D341Med (cell line): ENCODE measurements around the gene KLK15.

ENCODE experiments used
- DNase-seq: peaks from one replicate; pipeline ENCODE4 v3.0.0; 2012; ENCODE audit warnings: low spot score

KLK15 gene

GRCh38 chr19:50833117-50833801 is at the start of gene KLK15:
TSS of gene KLK15 (minus strand) at chr19:50833574. CDS start at chr19:50831492, 2,082 bp downstream.
- DNase-seq = no peak

GRCh38 chr19:50882188-50882587 is 48.8 kb upstream of the KLK15 start:
- DNase-seq = no peak

DNA sequence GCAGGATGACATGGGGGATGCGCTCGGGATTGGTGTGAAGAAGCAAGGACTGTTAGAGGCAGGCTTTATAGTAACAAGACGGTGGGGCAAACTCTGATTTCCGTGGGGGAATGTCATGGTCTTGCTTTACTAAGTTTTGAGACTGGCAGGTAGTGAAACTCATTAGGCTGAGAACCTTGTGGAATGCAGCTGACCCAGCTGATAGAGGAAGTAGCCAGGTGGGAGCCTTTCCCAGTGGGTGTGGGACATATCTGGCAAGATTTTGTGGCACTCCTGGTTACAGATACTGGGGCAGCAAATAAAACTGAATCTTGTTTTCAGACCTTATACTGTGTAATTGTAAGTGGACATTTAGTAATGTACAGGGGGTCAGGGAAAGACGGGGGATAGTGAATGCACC is 46.9 kb upstream of the KLK15 start:
- no peak for DNase-seq

DNA sequence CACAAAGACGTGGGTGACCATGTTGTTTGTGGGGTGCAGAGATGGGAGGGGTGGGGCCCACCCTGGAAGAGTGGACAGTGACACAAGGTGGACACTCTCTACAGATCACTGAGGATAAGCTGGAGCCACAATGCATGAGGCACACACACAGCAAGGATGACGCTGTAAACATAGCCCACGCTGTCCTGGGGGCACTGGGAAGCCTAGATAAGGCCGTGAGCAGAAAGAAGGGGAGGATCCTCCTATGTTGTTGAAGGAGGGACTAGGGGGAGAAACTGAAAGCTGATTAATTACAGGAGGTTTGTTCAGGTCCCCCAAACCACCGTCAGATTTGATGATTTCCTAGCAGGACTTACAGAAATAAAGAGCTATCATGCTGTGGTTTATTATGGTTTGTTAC is 45.5 kb upstream of the KLK15 start:
- DNase-seq = no peak

DNA sequence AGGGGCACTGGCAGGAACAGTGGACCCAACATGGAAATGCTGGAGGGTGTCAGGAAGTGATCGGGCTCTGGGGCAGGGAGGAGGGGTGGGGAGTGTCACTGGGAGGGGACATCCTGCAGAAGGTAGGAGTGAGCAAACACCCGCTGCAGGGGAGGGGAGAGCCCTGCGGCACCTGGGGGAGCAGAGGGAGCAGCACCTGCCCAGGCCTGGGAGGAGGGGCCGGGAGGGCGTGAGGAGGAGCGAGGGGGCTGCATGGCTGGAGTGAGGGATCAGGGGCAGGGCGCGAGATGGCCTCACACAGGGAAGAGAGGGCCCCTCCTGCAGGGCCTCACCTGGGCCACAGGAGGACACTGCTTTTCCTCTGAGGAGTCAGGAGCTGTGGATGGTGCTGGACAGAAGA is 44.0 kb upstream of the KLK15 start:
- no peak for DNase-seq

- DNase-seq = no peak
Measured at GRCh38 chr19:50876456-50876855, 43.1 kb upstream of the KLK15 start.

- DNase-seq = no peak
Measured at GRCh38 chr19:50875795-50876422, 42.5 kb upstream of the KLK15 start.

DNA sequence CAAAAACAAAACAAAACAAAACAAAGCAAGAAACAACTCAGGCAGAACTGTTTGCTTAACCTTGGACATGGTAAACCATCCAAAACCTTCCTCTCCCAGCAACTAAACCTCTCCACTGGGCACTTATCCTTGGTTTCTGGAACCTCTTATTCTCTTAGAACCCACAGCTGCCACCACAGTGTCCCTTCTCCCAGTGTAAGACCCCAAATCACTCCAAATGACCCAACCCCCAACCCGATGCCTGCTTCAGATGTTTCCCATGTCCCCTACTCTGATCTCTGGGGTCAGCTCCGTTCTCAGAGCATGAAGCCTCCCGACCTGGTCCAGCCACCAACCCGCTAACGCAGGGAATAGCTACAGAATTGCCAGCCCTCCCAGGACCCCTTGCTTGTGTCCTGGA is 40.8 kb upstream of the KLK15 start:
- no peak for DNase-seq

GRCh38 chr19:50873056-50873455 is 39.7 kb upstream of the KLK15 start, which contains the start of gene KLK2:
TSS of gene KLK2 (plus strand) at chr19:50873439. CDS start at chr19:50873474, 35 bp downstream.
- no peak for DNase-seq

- DNase-seq = no peak
Measured at GRCh38 chr19:50870417-50871089, 37.2 kb upstream of the KLK15 start.

- DNase-seq = no peak
Measured at GRCh38 chr19:50869479-50869878, 36.1 kb upstream of the KLK15 start.

DNA sequence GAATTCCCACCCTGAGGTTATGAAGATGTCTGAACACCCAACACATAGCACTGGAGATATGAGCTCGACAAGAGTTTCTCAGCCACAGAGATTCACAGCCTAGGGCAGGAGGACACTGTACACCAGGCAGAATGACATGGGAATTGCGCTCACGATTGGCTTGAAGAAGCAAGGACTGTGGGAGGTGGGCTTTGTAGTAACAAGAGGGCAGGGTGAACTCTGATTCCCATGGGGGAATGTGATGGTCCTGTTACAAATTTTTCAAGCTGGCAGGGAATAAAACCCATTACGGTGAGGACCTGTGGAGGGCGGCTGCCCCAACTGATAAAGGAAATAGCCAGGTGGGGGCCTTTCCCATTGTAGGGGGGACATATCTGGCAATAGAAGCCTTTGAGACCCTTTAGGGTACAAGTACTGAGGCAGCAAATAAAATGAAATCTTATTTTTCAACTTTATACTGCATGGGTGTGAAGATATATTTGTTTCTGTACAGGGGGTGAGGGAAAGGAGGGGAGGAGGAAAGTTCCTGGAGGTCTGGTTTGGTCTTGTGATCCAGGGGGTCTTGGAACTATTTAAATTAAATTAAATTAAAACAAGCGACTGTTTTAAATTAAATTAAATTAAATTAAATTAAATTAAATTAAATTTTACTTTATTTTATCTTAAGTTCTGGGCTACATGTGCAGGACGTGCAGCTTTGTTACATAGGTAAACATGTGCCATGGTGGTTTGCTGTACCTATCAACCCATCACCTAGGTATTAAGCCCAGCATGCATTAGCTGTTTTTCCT is 28.3 kb upstream of the KLK15 start:
- no peak for DNase-seq

DNA sequence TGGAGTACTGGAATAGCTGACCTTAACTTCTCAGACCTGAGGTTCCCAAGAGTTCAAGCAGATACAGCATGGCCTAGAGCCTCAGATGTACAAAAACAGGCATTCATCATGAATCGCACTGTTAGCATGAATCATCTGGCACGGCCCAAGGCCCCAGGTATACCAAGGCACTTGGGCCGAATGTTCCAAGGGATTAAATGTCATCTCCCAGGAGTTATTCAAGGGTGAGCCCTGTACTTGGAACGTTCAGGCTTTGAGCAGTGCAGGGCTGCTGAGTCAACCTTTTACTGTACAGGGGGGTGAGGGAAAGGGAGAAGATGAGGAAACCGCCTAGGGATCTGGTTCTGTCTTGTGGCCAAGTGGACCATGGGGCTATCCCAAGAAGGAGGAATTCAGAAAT is 27.6 kb upstream of the KLK15 start:
- no peak for DNase-seq

DNA sequence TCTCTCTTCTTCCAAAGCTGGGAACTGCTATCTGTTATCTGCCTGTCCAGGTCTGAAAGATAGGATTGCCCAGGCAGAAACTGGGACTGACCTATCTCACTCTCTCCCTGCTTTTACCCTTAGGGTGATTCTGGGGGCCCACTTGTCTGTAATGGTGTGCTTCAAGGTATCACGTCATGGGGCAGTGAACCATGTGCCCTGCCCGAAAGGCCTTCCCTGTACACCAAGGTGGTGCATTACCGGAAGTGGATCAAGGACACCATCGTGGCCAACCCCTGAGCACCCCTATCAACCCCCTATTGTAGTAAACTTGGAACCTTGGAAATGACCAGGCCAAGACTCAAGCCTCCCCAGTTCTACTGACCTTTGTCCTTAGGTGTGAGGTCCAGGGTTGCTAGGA is 26.5 kb upstream of the KLK15 start:
- DNase-seq = no peak

DNA sequence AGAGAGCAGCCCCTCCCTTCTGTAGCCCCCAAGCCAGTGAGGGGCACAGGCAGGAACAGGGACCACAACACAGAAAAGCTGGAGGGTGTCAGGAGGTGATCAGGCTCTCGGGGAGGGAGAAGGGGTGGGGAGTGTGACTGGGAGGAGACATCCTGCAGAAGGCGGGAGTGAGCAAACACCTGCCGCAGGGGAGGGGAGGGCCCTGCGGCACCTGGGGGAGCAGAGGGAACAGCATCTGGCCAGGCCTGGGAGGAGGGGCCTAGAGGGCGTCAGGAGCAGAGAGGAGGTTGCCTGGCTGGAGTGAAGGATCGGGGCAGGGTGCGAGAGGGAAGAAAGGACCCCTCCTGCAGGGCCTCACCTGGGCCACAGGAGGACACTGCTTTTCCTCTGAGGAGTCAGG is 25.5 kb upstream of the KLK15 start:
- no peak for DNase-seq

GRCh38 chr19:50857366-50857765 is 24.0 kb upstream of the KLK15 start:
- DNase-seq = no peak

- no peak for DNase-seq
Measured at GRCh38 chr19:50854636-50855410, 21.4 kb upstream of the KLK15 start, which contains the start of gene KLK3. TSS of gene KLK3 (plus strand) at chr19:50854915. CDS start at chr19:50854956, 41 bp downstream.

GRCh38 chr19:50851620-50852019 is 18.2 kb upstream of the KLK15 start:
- DNase-seq = no peak

DNA sequence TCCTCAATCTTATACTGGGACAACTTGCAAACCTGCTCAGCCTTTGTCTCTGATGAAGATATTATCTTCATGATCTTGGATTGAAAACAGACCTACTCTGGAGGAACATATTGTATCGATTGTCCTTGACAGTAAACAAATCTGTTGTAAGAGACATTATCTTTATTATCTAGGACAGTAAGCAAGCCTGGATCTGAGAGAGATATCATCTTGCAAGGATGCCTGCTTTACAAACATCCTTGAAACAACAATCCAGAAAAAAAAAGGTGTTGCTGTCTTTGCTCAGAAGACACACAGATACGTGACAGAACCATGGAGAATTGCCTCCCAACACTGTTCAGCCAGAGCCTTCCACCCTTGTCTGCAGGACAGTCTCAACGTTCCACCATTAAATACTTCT is 17.4 kb upstream of the KLK15 start:
- DNase-seq = no peak

- no peak for DNase-seq
Measured at GRCh38 chr19:50844296-50844935, 11.0 kb upstream of the KLK15 start.

GRCh38 chr19:50843701-50844221 is 10.4 kb upstream of the KLK15 start:
- DNase-seq = no peak
